SU-DHL-6 (cell line): ENCODE data around the gene ITPKB.
A peak's percentile ranks its signal among the peaks of the same experiment; 100 is the strongest.

Experiments
- H2AFZ ChIP-seq: fragments of 200-600 bp; sonication (generic); 2 replicates; pipeline ENCODE4 v1.6.1; 2014; ENCODE audit warnings: low read depth, mild to moderate bottlenecking, moderate library complexity, mixed read lengths, antibody characterized with exemption, low read length; ENCODE audit not compliant: severe bottlenecking
- H3F3A ChIP-seq: fragments of 200-600 bp; shearing (Covaris generic); 2 replicates; pipeline ENCODE4 v1.6.0; 2016; ENCODE audit warnings: antibody characterized with exemption, mild to moderate bottlenecking; ENCODE audit not compliant: insufficient read depth
- H3K27ac ChIP-seq: fragments of 200-600 bp; sonication (generic); 2 replicates; pipeline ENCODE4 v1.5.1; 2016; ENCODE audit warnings: low read depth, mild to moderate bottlenecking, low read length, moderate library complexity, mixed read lengths
- H3K27me3 ChIP-seq: fragments of 200-600 bp; sonication (generic), shearing (Covaris generic); 2 replicates; pipeline ENCODE4 v1.6.0; 2014; ENCODE audit warnings: mild to moderate bottlenecking, low read length
- H3K36me3 ChIP-seq: fragments of 200-600 bp; sonication (generic); 2 replicates; pipeline ENCODE4 v1.6.1; 2014; ENCODE audit warnings: mild to moderate bottlenecking, low read length, mixed read lengths
- H3K4me2 ChIP-seq: fragments of 300-600, 200-600 bp; shearing (Covaris generic), sonication (generic); 2 replicates; pipeline ENCODE4 v1.6.0; 2014; ENCODE audit warnings: low read length, low read depth, mild to moderate bottlenecking; ENCODE audit not compliant: poor library complexity, severe bottlenecking
- H3K4me3 ChIP-seq: fragments of 200-600 bp; sonication (generic); 2 replicates; pipeline ENCODE4 v1.5.1; 2014; ENCODE audit warnings: antibody characterized with exemption, low read length, mild to moderate bottlenecking, mixed read lengths; ENCODE audit not compliant: insufficient read depth, poor library complexity, severe bottlenecking
- H3K79me2 ChIP-seq: fragments of 200-600 bp; sonication (generic); 2 replicates; pipeline ENCODE4 v1.6.1; 2014; ENCODE audit warnings: mild to moderate bottlenecking, low read length, moderate library complexity; ENCODE audit not compliant: insufficient read depth
- H3K9ac ChIP-seq: fragments of 200-600 bp; sonication (generic); 2 replicates; pipeline ENCODE4 v1.7.0; 2014; ENCODE audit warnings: mild to moderate bottlenecking, low read length
- H3K9me2 ChIP-seq: fragments of 200-600 bp; sonication (generic); replicated peaks from 2 replicates; pipeline ENCODE4 v1.6.1; 2014; ENCODE audit warnings: low read length; ENCODE audit not compliant: insufficient read depth
- H3K9me3 ChIP-seq: fragments of 200-600 bp; sonication (generic); 2 replicates; pipeline ENCODE4 v1.6.1; 2014; ENCODE audit warnings: low read length, mixed read lengths; ENCODE audit not compliant: insufficient read depth
- H4K20me1 ChIP-seq: fragments of 200-600 bp; sonication (generic); 2 replicates; pipeline ENCODE4 v1.6.1; 2014; ENCODE audit warnings: low read depth, mild to moderate bottlenecking, antibody characterized with exemption, low read length, moderate library complexity, mixed read lengths
- EZH2phosphoT487 ChIP-seq: fragments of 200-600 bp; sonication (generic), shearing (Covaris generic); conservative IDR thresholded peaks from 2 replicates; pipeline ENCODE4 v1.6.1; 2018; ENCODE audit warnings: mild to moderate bottlenecking, antibody characterized with exemption, low read length, moderate library complexity, mixed read lengths
- TF ChIP-seq, protein P1 (sequence below): fragments of 200-600 bp; sonication (generic); IDR thresholded peaks from one replicate; pipeline ENCODE4 v1.5.1; 2017; ENCODE audit warnings: antibody characterized with exemption, mild to moderate bottlenecking, low read length, moderate library complexity; ENCODE audit not compliant: insufficient read depth, poor library complexity, severe bottlenecking

Gene ITPKB

DNA sequence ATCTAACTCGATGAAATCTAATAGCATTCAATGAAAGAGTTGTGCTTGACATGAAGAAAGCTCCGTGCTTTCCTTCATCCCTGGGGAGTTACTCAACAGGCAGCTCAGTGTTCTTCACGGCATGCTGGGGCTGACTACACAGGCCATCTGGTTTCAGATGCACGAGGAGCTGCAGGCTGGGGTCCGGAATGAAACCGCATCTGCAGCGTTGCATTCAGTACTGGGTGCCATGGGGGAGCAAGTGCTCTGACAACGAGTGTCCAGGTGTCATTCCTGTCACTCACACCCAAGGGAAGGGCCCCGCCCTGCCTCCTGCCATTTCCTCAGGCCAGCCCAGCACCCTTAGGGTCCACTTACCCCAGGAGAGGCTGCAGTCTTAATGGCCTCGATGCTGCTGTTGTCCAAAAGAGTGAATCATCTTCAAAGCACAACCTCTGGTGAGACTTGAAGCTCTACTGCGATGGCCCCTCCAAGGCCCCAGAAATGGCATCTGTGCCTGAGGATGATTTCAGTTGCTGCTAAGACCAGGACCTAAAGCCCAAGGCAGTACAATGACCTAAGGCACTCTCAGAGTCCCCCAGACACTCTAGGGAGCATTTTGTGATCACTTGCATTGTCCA lies 129.1 kb downstream of the ITPKB start:
- Histone ChIP-seq H3K36me3 (no peaks in the 10 kb centered on the region), H3K9ac (no peak overlapping the region), H4K20me1 (no peaks in the 10 kb centered on the region), H3K9me2 (no peaks in the 10 kb centered on the region), H3K27ac (no peak overlapping the region), H3K4me3 (no peak overlapping the region), H3K4me2 (no peak overlapping the region), H3K79me2 (no peaks in the 10 kb centered on the region), H2AFZ (no peak overlapping the region), H3F3A (no peaks in the 10 kb centered on the region), H3K27me3 (no peaks in the 10 kb centered on the region), H3K9me3 (no peaks in the 10 kb centered on the region)
- TF ChIP-seq, protein P1, sequence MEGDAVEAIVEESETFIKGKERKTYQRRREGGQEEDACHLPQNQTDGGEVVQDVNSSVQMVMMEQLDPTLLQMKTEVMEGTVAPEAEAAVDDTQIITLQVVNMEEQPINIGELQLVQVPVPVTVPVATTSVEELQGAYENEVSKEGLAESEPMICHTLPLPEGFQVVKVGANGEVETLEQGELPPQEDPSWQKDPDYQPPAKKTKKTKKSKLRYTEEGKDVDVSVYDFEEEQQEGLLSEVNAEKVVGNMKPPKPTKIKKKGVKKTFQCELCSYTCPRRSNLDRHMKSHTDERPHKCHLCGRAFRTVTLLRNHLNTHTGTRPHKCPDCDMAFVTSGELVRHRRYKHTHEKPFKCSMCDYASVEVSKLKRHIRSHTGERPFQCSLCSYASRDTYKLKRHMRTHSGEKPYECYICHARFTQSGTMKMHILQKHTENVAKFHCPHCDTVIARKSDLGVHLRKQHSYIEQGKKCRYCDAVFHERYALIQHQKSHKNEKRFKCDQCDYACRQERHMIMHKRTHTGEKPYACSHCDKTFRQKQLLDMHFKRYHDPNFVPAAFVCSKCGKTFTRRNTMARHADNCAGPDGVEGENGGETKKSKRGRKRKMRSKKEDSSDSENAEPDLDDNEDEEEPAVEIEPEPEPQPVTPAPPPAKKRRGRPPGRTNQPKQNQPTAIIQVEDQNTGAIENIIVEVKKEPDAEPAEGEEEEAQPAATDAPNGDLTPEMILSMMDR = no peak
- no peak for TF ChIP-seq EZH2phosphoT487

DNA sequence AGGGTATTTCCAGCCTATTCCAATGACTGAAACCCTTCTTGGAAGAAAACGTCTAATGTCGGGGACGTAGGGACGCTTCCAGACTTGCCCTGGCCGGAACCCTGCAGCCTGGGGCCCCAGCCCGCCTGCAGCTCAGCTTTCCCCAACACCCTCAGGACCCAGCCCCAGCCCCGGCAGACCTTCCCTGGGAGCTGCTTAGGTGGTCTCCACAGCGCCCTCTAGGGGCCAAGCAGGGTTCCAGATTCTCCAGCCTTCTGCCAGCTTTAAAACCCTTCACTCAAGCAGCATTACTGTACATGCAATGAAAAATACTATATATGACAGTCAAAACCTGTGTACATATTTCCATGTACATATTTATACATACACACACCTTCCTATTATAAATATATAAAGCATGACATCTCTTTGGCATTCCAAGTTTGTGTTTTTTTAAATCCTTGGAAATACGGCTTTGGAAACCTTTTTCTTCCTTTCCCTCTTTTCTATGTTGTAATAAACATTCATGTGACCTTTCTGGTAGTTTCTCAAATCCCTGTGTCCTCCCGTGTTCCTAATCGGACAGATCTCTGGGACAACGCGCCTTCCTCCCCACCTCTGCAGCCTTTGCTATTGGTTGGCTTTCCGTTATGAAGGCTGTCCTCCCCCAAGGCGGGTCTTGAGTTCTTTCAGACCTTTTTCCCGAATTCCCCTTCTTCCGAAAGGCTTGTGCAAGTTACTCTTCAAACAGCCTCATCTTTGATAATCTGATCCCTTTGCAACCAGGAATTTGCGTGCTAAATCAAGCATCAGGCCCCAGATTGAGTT lies 130.2 kb downstream of the ITPKB start:
- Histone ChIP-seq H3K9me3 (no peaks in the 10 kb centered on the region), H3K9me2 (no peaks in the 10 kb centered on the region), H3F3A (no peaks in the 10 kb centered on the region), H3K79me2 (no peaks in the 10 kb centered on the region), H3K9ac (no peak overlapping the region), H3K4me2 (no peak overlapping the region), H3K36me3 (no peaks in the 10 kb centered on the region), H3K27ac (no peak overlapping the region), H3K4me3 (no peak overlapping the region), H2AFZ (no peak overlapping the region), H4K20me1 (no peaks in the 10 kb centered on the region), H3K27me3 (no peaks in the 10 kb centered on the region)
- TF ChIP-seq EZH2phosphoT487 = no peak
- TF ChIP-seq, protein P1 = peak; percentile 96

DNA sequence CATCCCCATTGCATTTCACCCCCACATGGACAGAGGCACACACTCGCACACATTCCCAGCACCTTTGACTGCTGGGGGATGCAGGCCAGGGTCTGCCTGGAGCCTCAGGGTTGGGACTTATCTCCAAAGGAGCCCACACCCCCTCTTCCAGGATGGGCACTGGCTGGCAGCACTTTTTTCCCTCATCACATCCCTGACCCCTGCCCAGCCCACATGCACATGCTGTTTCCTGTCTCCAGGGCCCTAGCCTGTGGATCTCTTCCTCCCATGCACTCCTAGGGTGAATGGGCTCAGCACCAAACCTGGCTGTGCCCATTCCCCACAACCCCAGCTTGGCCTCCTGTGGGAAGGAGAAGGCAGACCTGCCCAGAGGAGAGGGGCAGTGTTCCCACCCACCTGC lies 131.3 kb downstream of the ITPKB start:
- H3K79me2 ChIP-seq = no peaks in the 10 kb centered on the region
- no peaks in the 10 kb centered on the region for H3K36me3 ChIP-seq
- H3F3A ChIP-seq = no peaks in the 10 kb centered on the region
- no peaks in the 10 kb centered on the region for H3K27me3 ChIP-seq
- no peak overlapping the region for H2AFZ ChIP-seq
- no peaks in the 10 kb centered on the region for H3K9me2 ChIP-seq
- H3K9ac ChIP-seq = no peak overlapping the region
- no peaks in the 10 kb centered on the region for H3K9me3 ChIP-seq
- H3K4me2 ChIP-seq = no peak overlapping the region
- TF ChIP-seq EZH2phosphoT487 = no peak
- TF ChIP-seq, protein P1 = no peak
- H3K4me3 ChIP-seq = no peak overlapping the region
- no peaks in the 10 kb centered on the region for H4K20me1 ChIP-seq
- H3K27ac ChIP-seq = no peak overlapping the region
